Stimulated activated CD8-positive, alpha-beta memory T cell treated with anti-CD3 and anti-CD28 coated beads, Interleukin-12 subunit alpha, Interleukin-12 subunit beta, amount 100 ng/mL, for 24 hours (primary cell): ENCODE measurements around the gene CAMTA1.

Experiments used
- DNase-seq: peaks from one replicate; pipeline ENCODE4 v3.0.0-alpha.2; 2020; ENCODE audit errors: extremely low read depth

The CAMTA1 gene

GRCh38 chr1:7719468-7720094 is 934.3 kb downstream of the CAMTA1 start:
- no peak for DNase-seq

- no peak for DNase-seq
Measured at GRCh38 chr1:7721940-7722669, 936.9 kb downstream of the CAMTA1 start.

- DNase-seq: no peak
Measured at GRCh38 chr1:7722670-7723012, 937.4 kb downstream of the CAMTA1 start.

- no peak for DNase-seq
Measured at GRCh38 chr1:7726623-7727022, 941.4 kb downstream of the CAMTA1 start.

GRCh38 chr1:7727809-7728471 is 942.7 kb downstream of the CAMTA1 start:
- no peak for DNase-seq

GRCh38 chr1:7729761-7730160 is 944.5 kb downstream of the CAMTA1 start:
- DNase-seq: no peak

GRCh38 chr1:7732331-7732730 is 947.1 kb downstream of the CAMTA1 start:
- DNase-seq: no peak

- no peak for DNase-seq
Measured at GRCh38 chr1:7733276-7733675, 948.0 kb downstream of the CAMTA1 start.

GRCh38 chr1:7738044-7738443 is 952.8 kb downstream of the CAMTA1 start:
- DNase-seq: no peak

GRCh38 chr1:7743346-7743745 is 958.1 kb downstream of the CAMTA1 start:
- no peak for DNase-seq

GRCh38 chr1:7744882-7745281 is 959.6 kb downstream of the CAMTA1 start:
- no peak for DNase-seq

GRCh38 chr1:7745783-7746182 is 960.5 kb downstream of the CAMTA1 start:
- no peak for DNase-seq

- no peak for DNase-seq
Measured at GRCh38 chr1:7747605-7748004, 962.4 kb downstream of the CAMTA1 start.

- DNase-seq: no peak
Measured at GRCh38 chr1:7749126-7749525, 963.9 kb downstream of the CAMTA1 start.

GRCh38 chr1:7751174-7751573 is 965.9 kb downstream of the CAMTA1 start:
- no peak for DNase-seq

- DNase-seq: no peak
Measured at GRCh38 chr1:7752512-7753417, 967.5 kb downstream of the CAMTA1 start.

- no peak for DNase-seq
Measured at GRCh38 chr1:7753641-7754040, 968.4 kb downstream of the CAMTA1 start.

- no peak for DNase-seq
Measured at GRCh38 chr1:7754234-7754633, 969.0 kb downstream of the CAMTA1 start.

GRCh38 chr1:7755448-7755847 is 970.2 kb downstream of the CAMTA1 start:
- no peak for DNase-seq

- no peak for DNase-seq
Measured at GRCh38 chr1:7760245-7760644, 975.0 kb downstream of the CAMTA1 start.

- DNase-seq: no peak
Measured at GRCh38 chr1:7761103-7761502, 975.8 kb downstream of the CAMTA1 start.

- no peak for DNase-seq
Measured at GRCh38 chr1:7767176-7767575, 981.9 kb downstream of the CAMTA1 start.
